HCT116 (cell line): ENCODE results near the gene KRTAP5-5. TPM values are rescaled to one million over a fixed set of nuclear protein-coding genes. Genes with fewer than 3 reads are reported as not detected.

Source experiments
- ATAC-seq: fragments of 200-7000 bp; cut with Tn5 transposase; 2 replicates; pipeline ENCODE4 v1.9.1; 2020; ENCODE audit warnings: mild to moderate bottlenecking, moderate library complexity
- BruUV-seq: library from RNA; stranded (reverse); fragments of 400-500 nt; replicated peaks from 2 replicates; lab custom pipeline; 2021; lab: Mats Ljungman, UMichigan
- CTCF ChIA-PET: fragments of 300-600 bp; sonication (Branson Sonifier 250); formaldehyde crosslinking; loops from one replicate; lab custom pipeline; 2021; ENCODE audit warnings: antibody characterized with exemption; lab: Charles Lee
- POLR2A ChIA-PET: fragments of 300-600, 350-600 bp; sonication (Branson Sonifier 250); formaldehyde crosslinking; loops from one replicate; lab custom pipeline; 2021; ENCODE audit warnings: antibody characterized with exemption; lab: Charles Lee
- RAD21 ChIA-PET, 2 experiments: fragments of 300-600 bp; sonication (Branson Sonifier 250); formaldehyde crosslinking; loops; one replicate each; lab custom pipeline; 2023; ENCODE audit warnings: low total read pairs in 2 of 2; ENCODE audit not compliant: uncharacterized antibody in 2 of 2, unreplicated experiment in 2 of 2, low non-redundant PET in 1 of 2; lab: Charles Lee
- DNase-seq: peaks from one replicate; pipeline ENCODE4 v3.0.0-alpha.2; 2010; ENCODE audit warnings: low read depth, low spot score
- H2AFZ ChIP-seq: fragments of 200-600 bp; shearing (Covaris generic), sonication (generic); 2 replicates; pipeline ENCODE4 v1.6.1; 2017; ENCODE audit warnings: low read depth, mixed run types, mixed read lengths, antibody characterized with exemption, low read length; ENCODE audit not compliant: poor library complexity, severe bottlenecking
- H3K27ac ChIP-seq: 2 replicates; pipeline ENCODE4 v1.5.1; 2012; ENCODE audit warnings: low read depth, low read length
- H3K27me3 ChIP-seq: fragments of 200-600 bp; sonication (generic); 2 replicates; pipeline ENCODE4 v1.6.1; 2016; ENCODE audit warnings: mixed run types, low read length, mixed read lengths; ENCODE audit not compliant: insufficient read depth
- H3K36me3 ChIP-seq, 2 experiments: fragments of 200-500 bp in 1 of 2; fragments of 200-600 bp in 1 of 2; sonication (Bioruptor generic) in 1 of 2; sonication (generic) in 1 of 2; 2 replicates each; pipeline versions ENCODE4 v1.5.1 to v1.6.1; 2014 to 2016; ENCODE audit warnings: low read length in 2 of 2, inconsistent platforms in 1 of 2, mixed read lengths in 1 of 2, mixed run types in 1 of 2; ENCODE audit not compliant: insufficient read depth in 2 of 2, control insufficient read depth in 1 of 2
- H3K4me1 ChIP-seq, 2 experiments: fragments of 200-600 bp in 1 of 2; sonication (generic) in 1 of 2; 2 replicates each; pipeline versions ENCODE4 v1.5.1 to v1.6.1; 2012 to 2017; ENCODE audit warnings: low read length in 2 of 2, inconsistent platforms in 1 of 2, mild to moderate bottlenecking in 1 of 2, mixed read lengths in 1 of 2, mixed run types in 1 of 2, moderate library complexity in 1 of 2; ENCODE audit not compliant: insufficient read depth in 2 of 2, control insufficient read depth in 1 of 2
- H3K4me2 ChIP-seq: fragments of 200-600 bp; sonication (generic); 2 replicates; pipeline ENCODE4 v1.6.1; 2017; ENCODE audit warnings: mixed run types, low read length, mixed read lengths
- H3K4me3 ChIP-seq, 2 experiments: fragments of 200-600 bp in 1 of 2; sonication (generic) in 1 of 2; replicated peaks in 1 of 2; 2 replicates each; pipeline ENCODE4 v1.5.1; 2011 to 2016; ENCODE audit warnings: low read length in 2 of 2, control low read depth in 1 of 2, low read depth in 1 of 2, mild to moderate bottlenecking in 1 of 2, mixed read lengths in 1 of 2, mixed run types in 1 of 2
- H3K79me2 ChIP-seq: fragments of 200-600 bp; sonication (generic); 2 replicates; pipeline ENCODE4 v1.6.1; 2017; ENCODE audit warnings: mild to moderate bottlenecking, mixed run types, low read length, moderate library complexity, mixed read lengths; ENCODE audit not compliant: insufficient read depth
- H3K9ac ChIP-seq: fragments of 200-600 bp; sonication (generic); 2 replicates; pipeline ENCODE4 v1.6.1; 2016; ENCODE audit warnings: low read length, mixed read lengths
- H3K9me2 ChIP-seq: fragments of 200-600 bp; sonication (generic), shearing (Covaris generic); 2 replicates; pipeline ENCODE4 v1.6.1; 2017; ENCODE audit warnings: mixed run types, mild to moderate bottlenecking, moderate library complexity; ENCODE audit not compliant: insufficient read depth
- H3K9me3 ChIP-seq, 2 experiments: fragments of 200-500 bp in 1 of 2; fragments of 200-600 bp in 1 of 2; sonication (Bioruptor generic) in 1 of 2; sonication (generic) in 1 of 2; 2 replicates each; pipeline ENCODE4 v1.6.1; 2014 to 2017; ENCODE audit warnings: low read length in 2 of 2, mixed read lengths in 2 of 2, inconsistent platforms in 1 of 2, low read depth in 1 of 2, mild to moderate bottlenecking in 1 of 2, mixed run types in 1 of 2, moderate library complexity in 1 of 2; ENCODE audit not compliant: control insufficient read depth in 1 of 2, insufficient read depth in 1 of 2
- H4K20me1 ChIP-seq: fragments of 200-600 bp; sonication (generic), shearing (Covaris generic); 2 replicates; pipeline ENCODE4 v1.6.1; 2017; ENCODE audit warnings: mixed run types, mild to moderate bottlenecking, moderate library complexity; ENCODE audit not compliant: insufficient read depth
- CBX3 ChIP-seq: IDR thresholded peaks from 2 replicates; pipeline ENCODE4 v1.6.1; 2012; ENCODE audit warnings: low read depth
- CEBPB ChIP-seq: IDR thresholded peaks from 2 replicates; pipeline ENCODE4 v1.6.1; 2012; ENCODE audit warnings: low read depth
- EGR1 ChIP-seq: IDR thresholded peaks from 2 replicates; pipeline ENCODE4 v1.6.1; 2012; ENCODE audit warnings: low read depth
- EZH2 ChIP-seq: fragments of 200-600 bp; sonication (generic); IDR thresholded peaks from 2 replicates; pipeline ENCODE4 v1.6.1; 2017; ENCODE audit warnings: antibody characterized with exemption, mixed run types
- EZH2phosphoT487 ChIP-seq: fragments of 200-600 bp; IDR thresholded peaks from 2 replicates; pipeline ENCODE4 v1.6.1; 2018; ENCODE audit warnings: antibody characterized with exemption, borderline replicate concordance
- RAD21 ChIP-seq: IDR thresholded peaks from 2 replicates; pipeline ENCODE4 v1.6.1; 2012; ENCODE audit warnings: low read depth, mild to moderate bottlenecking
- SP1 ChIP-seq: IDR thresholded peaks from 2 replicates; pipeline ENCODE4 v1.6.1; 2012; ENCODE audit warnings: low read depth
- SRF ChIP-seq: IDR thresholded peaks from 2 replicates; pipeline ENCODE4 v1.6.1; 2012; ENCODE audit warnings: low read depth
- TCF7L2 ChIP-seq: IDR thresholded peaks from 2 replicates; pipeline ENCODE4 v1.7.0; 2011; ENCODE audit warnings: borderline replicate concordance, inconsistent platforms; ENCODE audit not compliant: insufficient read depth, insufficient read length; ENCODE audit errors: extremely low read depth
- ZNF274 ChIP-seq: fragments of 200-500 bp; sonication (Bioruptor generic); IDR thresholded peaks from 2 replicates; pipeline ENCODE4 v1.6.1; 2014; ENCODE audit warnings: mild to moderate bottlenecking, low read depth, low read length, inconsistent platforms
- intact Hi-C: fragments of 100-400 bp; cut with micrococcal nuclease; formaldehyde crosslinking; loops from 2 replicates; pipeline ENCODE4 v1.10.0; 2022
- total RNA-seq: library from RNA; stranded (reverse); gene quantifications from one replicate; pipeline ENCODE4 v1.2.1, GENCODE V29; 2021; ENCODE audit not compliant: unreplicated experiment

KRTAP5-5 gene
- total RNA-seq, 1 experiment from 2014 or later, result not detected

DNA sequence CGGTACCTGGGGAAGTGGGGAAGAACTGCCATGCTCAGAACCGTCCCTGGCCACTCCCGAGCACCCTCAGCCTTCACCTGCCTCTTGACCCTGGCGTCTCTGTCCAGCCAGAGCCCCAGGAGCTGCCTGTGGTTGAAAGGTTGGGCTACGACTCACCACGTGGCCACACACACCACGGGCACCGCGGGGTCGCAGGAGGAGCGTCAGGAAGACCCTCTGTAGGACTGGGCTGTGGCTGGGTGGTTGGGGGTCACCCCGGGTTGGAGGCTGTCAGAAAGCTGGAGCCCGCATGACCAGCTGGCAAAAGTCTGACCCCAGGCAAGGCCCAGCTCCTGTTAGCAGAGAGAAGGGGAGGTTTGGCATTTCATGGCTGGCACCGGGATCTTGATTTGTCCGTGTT, 11.5 kb downstream of the KRTAP5-5 start (continued):
- no peak for TF ChIP-seq SP1
- no peak for TF ChIP-seq EGR1
- TF ChIP-seq CBX3, result no peak
- TF ChIP-seq EZH2phosphoT487, result no peak
- no peak for TF ChIP-seq SRF
- no peak for TF ChIP-seq EZH2

DNA sequence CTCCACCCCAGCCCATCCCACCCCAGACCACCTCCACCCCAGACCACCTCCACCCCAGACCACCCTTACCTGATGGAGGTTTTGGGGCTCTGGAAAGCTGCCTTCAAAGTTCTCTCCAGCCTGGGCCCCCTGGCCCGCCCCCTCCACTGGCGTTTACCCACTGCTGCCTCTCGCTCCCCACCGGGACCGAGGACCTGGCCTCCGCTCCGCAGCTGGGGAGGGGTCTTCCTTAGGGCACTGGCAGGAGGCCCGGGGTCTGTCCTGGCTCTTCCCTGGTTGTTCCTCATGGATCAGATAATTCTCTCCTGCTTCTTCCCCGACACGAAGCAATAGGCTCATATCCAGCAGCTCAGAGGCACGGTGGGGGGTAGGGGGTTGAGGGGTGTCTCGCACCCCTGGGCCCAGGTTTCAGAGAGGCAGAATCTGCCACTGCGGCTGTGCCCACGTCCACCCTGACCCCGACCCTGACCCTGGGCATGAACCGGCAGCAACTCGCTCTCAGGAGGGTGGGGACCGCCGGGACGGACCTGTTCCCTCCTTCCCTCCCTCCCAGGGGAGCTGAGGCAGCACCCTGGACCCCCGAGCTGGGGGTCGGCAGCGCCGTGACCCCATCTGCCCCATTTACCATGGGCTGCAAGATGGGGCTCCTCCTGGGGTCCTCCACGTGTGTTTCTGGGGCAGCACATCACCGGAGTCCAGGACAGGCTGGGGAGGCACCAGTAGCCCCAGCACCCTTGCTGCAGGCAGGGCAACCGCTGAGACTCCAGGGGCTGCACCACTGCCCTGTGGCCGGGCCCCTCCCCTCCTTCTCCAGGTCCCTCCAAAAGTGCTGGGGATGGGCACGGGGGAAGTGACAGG, 12.9 kb downstream of the KRTAP5-5 start:
- POLR2A ChIA-PET, result no interaction called here
- CTCF ChIA-PET, result no interaction called here

More for the DNA sequence above, 12.9 kb downstream of the KRTAP5-5 start:
- H3K79me2 ChIP-seq, result no peaks in the 10 kb centered on the region
- no peak overlapping the region for H3K4me2 ChIP-seq
- no peak overlapping the region for H2AFZ ChIP-seq
- no peaks in the 10 kb centered on the region for H3K36me3 ChIP-seq
- ATAC-seq (no peak), DNase-seq (no peak)
- BruUV-seq, result no TSS peak
- no peaks in the 10 kb centered on the region for H3K9me2 ChIP-seq
- H3K4me3 ChIP-seq, result no peak overlapping the region
- no peak overlapping the region for H3K27ac ChIP-seq
- RAD21 ChIA-PET, result no interaction called here
- no peaks in the 10 kb centered on the region for H3K27me3 ChIP-seq
- H3K4me1 ChIP-seq, result peaks cover 0 to 9% of the 10 kb centered on the region in 2 experiments; a peak in 1 of 4 replicates
- no peaks in the 10 kb centered on the region for H3K9me3 ChIP-seq
- intact Hi-C loops, result no loop called here
- TF ChIP-seq ZNF274, result no peak
- TF ChIP-seq TCF7L2, result no peak
- TF ChIP-seq RAD21, result no peak
- no peak for TF ChIP-seq CBX3
- no peak for TF ChIP-seq SRF
- no peak for TF ChIP-seq CEBPB
- no peaks in the 10 kb centered on the region for H4K20me1 ChIP-seq
- no peak overlapping the region for H3K9ac ChIP-seq
